HepG2 (cell line): Measurements from ENCODE around the gene ANKRD22. TPM values are rescaled to one million over a fixed set of nuclear protein-coding genes. Genes with fewer than 3 reads are reported as not detected.

ENCODE experiments used
- ATAC-seq: fragments of 200-7000 bp; cut with Tn5 transposase; 3 replicates; pipeline ENCODE4 v1.9.1; 2020; ENCODE audit warnings: mild to moderate bottlenecking, moderate library complexity
- BruUV-seq: library from RNA; stranded (reverse); fragments of 400-500 nt; replicated peaks from 2 replicates; lab custom pipeline; 2021; lab: Mats Ljungman, UMichigan
- CTCF ChIA-PET: fragments of 300-600 bp; formaldehyde crosslinking; extraction: SDS; loops from one replicate; lab custom pipeline; 2021; ENCODE audit warnings: low total read pairs, inconsistent platforms, low intra/inter-chr PET ratio; lab: Yijun Ruan, JAX
- POLR2A ChIA-PET: fragments of 350-600 bp; sonication (Branson Sonifier 250); formaldehyde crosslinking; loops from one replicate; lab custom pipeline; 2020; ENCODE audit warnings: antibody characterized with exemption, inconsistent platforms; lab: Yijun Ruan, JAX
- DNase-seq: peaks from one replicate; pipeline ENCODE4 v3.0.0-alpha.2; 2015; ENCODE audit warnings: low spot score
- FAIRE-seq: peaks from 3 replicates; lab custom pipeline; 2011; peaks lifted over from hg19 to GRCh38; lab: Jason Lieb, UNC
- H2AFZ ChIP-seq: one replicate; pipeline ENCODE4 v1.6.1; 2011; ENCODE audit warnings: low read length, inconsistent platforms
- H3K27ac ChIP-seq: fragments of 300-600 bp; 3 replicates; pipeline ENCODE4 v1.8.0; 2011; ENCODE audit warnings: mixed run types, mild to moderate bottlenecking, mixed read lengths, low read length, inconsistent platforms; ENCODE audit not compliant: insufficient read depth; ENCODE audit errors: extremely low read length
- H3K27me3 ChIP-seq, 2 experiments: fragments of 200-600 bp in 1 of 2; 2 replicates in 1 of 2; 3 replicates in 1 of 2; pipeline versions ENCODE4 v1.6.0 to v1.8.0; 2011; ENCODE audit warnings: low read length in 2 of 2, mild to moderate bottlenecking in 2 of 2, moderate library complexity in 2 of 2, inconsistent platforms in 1 of 2; ENCODE audit not compliant: insufficient read depth in 2 of 2, control insufficient read depth in 1 of 2
- H3K36me3 ChIP-seq, 2 experiments: fragments of 200-600 bp in 1 of 2; replicated peaks in 1 of 2; 2 replicates in 1 of 2; 3 replicates in 1 of 2; pipeline versions ENCODE4 v1.5.1 to v1.8.0; 2011; ENCODE audit warnings: low read length in 2 of 2, inconsistent platforms in 1 of 2; ENCODE audit not compliant: insufficient read depth in 2 of 2, control insufficient read depth in 1 of 2
- H3K4me1 ChIP-seq: 2 replicates; pipeline ENCODE4 v1.5.1; 2012; ENCODE audit warnings: low read length, inconsistent platforms; ENCODE audit not compliant: insufficient read depth
- H3K4me2 ChIP-seq: 2 replicates; pipeline ENCODE4 v1.6.0; 2011; ENCODE audit warnings: low read depth, low read length, inconsistent platforms
- H3K4me3 ChIP-seq, 3 experiments: fragments of 200-600 bp in 1 of 3; sonication (generic), shearing (Covaris generic) in 1 of 3; replicated peaks in 1 of 3; 2 replicates each; pipeline ENCODE4 v1.5.1; 2011 to 2016; ENCODE audit warnings: low read length in 3 of 3, inconsistent platforms in 2 of 3, low read depth in 2 of 3, mild to moderate bottlenecking in 2 of 3, control low read depth in 1 of 3, mixed read lengths in 1 of 3; ENCODE audit not compliant: insufficient read depth in 1 of 3
- H3K79me2 ChIP-seq: one replicate; pipeline ENCODE4 v1.6.1; 2011; ENCODE audit warnings: low read length, inconsistent platforms; ENCODE audit not compliant: insufficient read depth
- H3K9ac ChIP-seq: 2 replicates; pipeline ENCODE4 v1.6.0; 2011; ENCODE audit warnings: mild to moderate bottlenecking, low read depth, low read length, inconsistent platforms; ENCODE audit not compliant: insufficient read depth
- H3K9me3 ChIP-seq: 2 replicates; pipeline ENCODE4 v1.5.1; 2012; ENCODE audit warnings: mild to moderate bottlenecking, low read length
- H4K20me1 ChIP-seq: 2 replicates; pipeline ENCODE4 v1.6.0; 2011; ENCODE audit warnings: inconsistent platforms, mild to moderate bottlenecking, low read length, moderate library complexity; ENCODE audit not compliant: insufficient read depth
- AGO1 ChIP-seq: fragments of 200-400 bp; formaldehyde crosslinking; IDR thresholded peaks from 2 replicates; pipeline ENCODE4 v1.6.1; 2017; ENCODE audit warnings: mild to moderate bottlenecking, low read depth, low read length, moderate library complexity; ENCODE audit not compliant: poor library complexity, severe bottlenecking
- BCL6 ChIP-seq: IDR thresholded peaks from 2 replicates; pipeline ENCODE4 v1.6.1; 2016; ENCODE audit warnings: missing genetic modification reagents, missing compliant biosample characterization
- CEBPB ChIP-seq: IDR thresholded peaks from 2 replicates; pipeline ENCODE4 v1.6.1; 2011; ENCODE audit warnings: low read depth, low read length, improper control_type of control experiment, borderline replicate concordance
- E2F1 ChIP-seq: sonication (generic); formaldehyde crosslinking; IDR thresholded peaks from 2 replicates; pipeline ENCODE4 v1.5.0; 2020; ENCODE audit warnings: missing genetic modification reagents
- FOXA1 ChIP-seq, 2 experiments: fragments of 450-650 bp in 1 of 2; sonication (generic) in 1 of 2; formaldehyde crosslinking in 1 of 2; IDR thresholded peaks; 2 replicates each; pipeline versions ENCODE4 v1.4.0 to v1.6.1; 2016 to 2020; ENCODE audit warnings: missing genetic modification reagents in 1 of 2
- FOXO4 ChIP-seq: sonication (generic); formaldehyde crosslinking; conservative IDR thresholded peaks from 2 replicates; pipeline ENCODE4 v1.8.1; 2023; ENCODE audit warnings: missing genetic modification reagents
- HOXA7 ChIP-seq: sonication (generic); formaldehyde crosslinking; IDR thresholded peaks from 2 replicates; pipeline ENCODE4 v1.8.1; 2022; ENCODE audit warnings: mild to moderate bottlenecking, missing genetic modification reagents, moderate library complexity
- HOXA9 ChIP-seq: sonication (generic); formaldehyde crosslinking; IDR thresholded peaks from 2 replicates; pipeline ENCODE4 v1.8.1; 2022; ENCODE audit warnings: missing genetic modification reagents, mild to moderate bottlenecking, moderate library complexity, borderline replicate concordance
- JUN ChIP-seq: sonication (generic); formaldehyde crosslinking; IDR thresholded peaks from 2 replicates; pipeline ENCODE4 v1.4.0; 2020; ENCODE audit warnings: mild to moderate bottlenecking, missing genetic modification reagents
- NBN ChIP-seq: fragments of 450-650 bp; conservative IDR thresholded peaks from 2 replicates; pipeline ENCODE4 v1.6.1; 2017
- NONO ChIP-seq, 2 experiments: fragments of 450-650 bp in 1 of 2; sonication (generic) in 1 of 2; formaldehyde crosslinking in 1 of 2; IDR thresholded peaks in 1 of 2; conservative IDR thresholded peaks in 1 of 2; 2 replicates each; pipeline versions ENCODE4 v1.6.1 to v1.8.0; 2017 to 2022; ENCODE audit warnings: mild to moderate bottlenecking in 1 of 2, missing genetic modification reagents in 1 of 2, moderate library complexity in 1 of 2
- REPIN1 ChIP-seq: sonication (generic); formaldehyde crosslinking; IDR thresholded peaks from 2 replicates; pipeline ENCODE4 v1.8.0; 2022; ENCODE audit warnings: missing genetic modification reagents, low read depth, mild to moderate bottlenecking, borderline replicate concordance
- SMARCC2 ChIP-seq: fragments of 450-650 bp; IDR thresholded peaks from 2 replicates; pipeline ENCODE4 v1.6.1; 2017; ENCODE audit warnings: antibody characterized with exemption, mild to moderate bottlenecking
- ZNF251 ChIP-seq: sonication (generic); formaldehyde crosslinking; IDR thresholded peaks from 2 replicates; pipeline ENCODE4 v1.9.0; 2021; ENCODE audit warnings: mild to moderate bottlenecking, missing genetic modification reagents
- ZNF431 ChIP-seq: sonication (generic); formaldehyde crosslinking; IDR thresholded peaks from 2 replicates; pipeline ENCODE4 v1.9.0; 2022; ENCODE audit warnings: missing genetic modification reagents, low read depth, mild to moderate bottlenecking, borderline replicate concordance
- ZNF468 ChIP-seq: sonication (generic); formaldehyde crosslinking; IDR thresholded peaks from 2 replicates; pipeline ENCODE4 v1.8.0; 2022; ENCODE audit warnings: mild to moderate bottlenecking, moderate library complexity, missing genetic modification reagents
- ZNF567 ChIP-seq: sonication (generic); formaldehyde crosslinking; IDR thresholded peaks from 2 replicates; pipeline ENCODE4 v1.8.1; 2023; ENCODE audit warnings: mild to moderate bottlenecking, missing genetic modification reagents, borderline replicate concordance
- ZNF75D ChIP-seq: sonication (generic); formaldehyde crosslinking; IDR thresholded peaks from 2 replicates; pipeline ENCODE4 v1.8.1; 2023; ENCODE audit warnings: missing genetic modification reagents, mild to moderate bottlenecking, borderline replicate concordance
- ZNF792 ChIP-seq: IDR thresholded peaks from 2 replicates; pipeline ENCODE4 v1.6.1; 2016
- WGBS: methylation state at CpG from one replicate; pipeline ENCODE4 v1.1.6; 2017; ENCODE audit warnings: low lambda C conversion rate; 5-methylcytosine and 5-hydroxymethylcytosine counted together
- in situ Hi-C: cut with HindIII; loops from 2 replicates; pipeline ENCODE4 v1.10.0; 2017; ENCODE audit warnings: low pct_unique_long_range_greater_than_20kb; ENCODE audit not compliant: extremely low pct_ligation_motif_present
- intact Hi-C: fragments of 100-400 bp; cut with micrococcal nuclease; formaldehyde crosslinking; loops from one replicate; pipeline ENCODE4 v1.10.0; 2022; ENCODE audit not compliant: unreplicated experiment
- polyA plus RNA-seq, 8 experiments: library from polyadenylated mRNA; depleted of rRNA in 3 of 8; stranded (reverse) in 7 of 8; unstranded in 1 of 8; fragments of >200 nt; fragmentation: Illumina TruSeq in 4 of 8; extraction: Trizol in 4 of 8; gene quantifications; 2 replicates each; pipeline versions ENCODE4 v1.2.1 to v1.2.3, GENCODE V29; 2011 to 2016; ENCODE audit warnings: low read depth in 4 of 8, missing spikeins in 1 of 8, mixed read lengths in 1 of 8; ENCODE audit not compliant: insufficient read depth in 1 of 8
- total RNA-seq, 5 experiments: library from RNA; depleted of rRNA; stranded (reverse); fragments of >200 nt; fragmentation: Illumina TruSeq; extraction: Trizol; gene quantifications; 2 replicates each; pipeline ENCODE4 v1.2.3, GENCODE V29; 2016; ENCODE audit warnings: low read depth in 1 of 5

The ANKRD22 gene
- total and polyA plus RNA-seq, 2 of the 13 experiments (the other 11 are each of a cell fraction or from before 2014, with no cell fraction given): not detected

GRCh38 chr10:88783724-88784123 is 67.9 kb downstream of the ANKRD22 start:
- H4K20me1 ChIP-seq: no peaks in the 10 kb centered on the region
- ATAC-seq (no peak), FAIRE-seq (no peak), DNase-seq (no peak)
- no peaks in the 10 kb centered on the region for H3K4me1 ChIP-seq
- H3K36me3 ChIP-seq: no peaks in the 10 kb centered on the region
- H3K27me3 ChIP-seq: no peaks in the 10 kb centered on the region
- H3K79me2 ChIP-seq: no peaks in the 10 kb centered on the region
- no peak overlapping the region for H2AFZ ChIP-seq
- POLR2A ChIA-PET: no interaction called here
- TF ChIP-seq ZNF75D (CRISPR knock-in tag) (no peak), AGO1 (no peak), ZNF468 (CRISPR knock-in tag) (no peak), NONO (IDR thresholded peaks at IDR 0.05) (no peak), NONO (CRISPR knock-in tag; conservative IDR thresholded peaks at IDR 0.05) (no peak)
- intact Hi-C loops: no loop called here
- no peak overlapping the region for H3K9ac ChIP-seq
- WGBS: 32% methylated on average over 3 of the region's 3 CpGs
- in situ Hi-C loops: no loop called here
- no peak overlapping the region for H3K27ac ChIP-seq
- no peak overlapping the region for H3K4me3 ChIP-seq
- no peaks in the 10 kb centered on the region for H3K9me3 ChIP-seq
- CTCF ChIA-PET: no interaction called here
- no peak overlapping the region for H3K4me2 ChIP-seq
- BruUV-seq: no TSS peak

GRCh38 chr10:88782222-88782621 is 69.4 kb downstream of the ANKRD22 start:
- no peak for ATAC-seq
- Histone ChIP-seq H3K9ac (no peak overlapping the region), H3K4me2 (no peak overlapping the region), H3K4me1 (no peaks in the 10 kb centered on the region), H3K27ac (no peak overlapping the region), H3K36me3 (no peaks in the 10 kb centered on the region), H3K4me3 (no peak overlapping the region), H4K20me1 (no peaks in the 10 kb centered on the region), H2AFZ (no peak overlapping the region), H3K27me3 (no peaks in the 10 kb centered on the region), H3K79me2 (no peaks in the 10 kb centered on the region), H3K9me3 (no peaks in the 10 kb centered on the region)
- WGBS: under 1% methylated on average over 3 of the region's 3 CpGs
- in situ Hi-C loops (no loop called here), intact Hi-C loops (no loop called here)
- no peak for FAIRE-seq
- no peak for DNase-seq
- CTCF ChIA-PET: no interaction called here
- no TSS peak for BruUV-seq
- POLR2A ChIA-PET: no interaction called here
- TF ChIP-seq HOXA9 (CRISPR knock-in tag) (no peak), ZNF251 (no peak), JUN (CRISPR knock-in tag) (no peak), E2F1 (CRISPR knock-in tag) (no peak), NBN (no peak), HOXA7 (no peak), ZNF431 (CRISPR knock-in tag) (no peak), FOXA1 (IDR thresholded peaks at IDR 0.05) (no peak), FOXA1 (CRISPR knock-in tag; IDR thresholded peaks at IDR 0.05) (no peak), FOXO4 (CRISPR knock-in tag) (no peak), REPIN1 (CRISPR knock-in tag) (no peak), ZNF567 (CRISPR knock-in tag) (no peak), SMARCC2 (no peak), ZNF792 (CRISPR knock-in tag) (no peak), BCL6 (CRISPR knock-in tag) (no peak), CEBPB (no peak)
